HG03439 (cell line): ENCODE data around the gene PYGO2.
A peak's percentile ranks its signal among the peaks of the same experiment; 100 is the strongest.
"Not testable (repeated sequence)": the region's sequence is repeated elsewhere in the genome, so short reads cannot be mapped to it uniquely, and the experiment has no call there.

Experiments used
- ATAC-seq: cut with Tn5 transposase; IDR thresholded peaks from one replicate; pipeline ENCODE4 v1.9.1; 2021; ENCODE audit warnings: mild to moderate bottlenecking, moderate library complexity; ENCODE audit not compliant: unreplicated experiment

Gene PYGO2

GRCh38 chr1:154982897-154983648 lies 21.5 kb upstream of the PYGO2 start, which contains the start of gene FLAD1:
Gene FLAD1, plus strand, starts transcription at chr1:154983344. Its CDS starts 351 bp downstream, at chr1:154983695.
- peak; percentile 96 for ATAC-seq

GRCh38 chr1:154982341-154982740 lies 20.8 kb upstream of the PYGO2 start:
- ATAC-seq, result no peak

GRCh38 chr1:154978360-154978759 lies 16.8 kb upstream of the PYGO2 start:
- no peak for ATAC-seq

- not testable (repeated sequence) for ATAC-seq
These were observed 16.2 kb upstream of the PYGO2 start for GRCh38 chr1:154977762-154978161.

- ATAC-seq, result no peak
These were observed 14.0 kb upstream of the PYGO2 start for GRCh38 chr1:154975409-154976059.

GRCh38 chr1:154974808-154975408 lies 13.3 kb upstream of the PYGO2 start:
- ATAC-seq, result peak; percentile 53

- peak; percentile 77 for ATAC-seq
These were observed 12.7 kb upstream of the PYGO2 start, which contains the start of gene CKS1B for GRCh38 chr1:154974102-154974807. Gene CKS1B, plus strand, starts transcription at chr1:154974681. Its CDS starts 65 bp downstream, at chr1:154974746.

GRCh38 chr1:154973344-154974101 lies 11.9 kb upstream of the PYGO2 start:
- peak; percentile 27 for ATAC-seq

- ATAC-seq, result no peak
These were observed 11.1 kb upstream of the PYGO2 start for GRCh38 chr1:154972517-154973343.

- ATAC-seq, result no peak
These were observed 10.6 kb upstream of the PYGO2 start for GRCh38 chr1:154972213-154972516.

GRCh38 chr1:154971341-154971998 lies 9.9 kb upstream of the PYGO2 start:
- no peak for ATAC-seq

GRCh38 chr1:154970631-154971340 lies 9.2 kb upstream of the PYGO2 start, which contains the start of gene SHC1:
Gene SHC1, minus strand, starts transcription at chr1:154970747. Its CDS starts 221 bp downstream, at chr1:154970526.
- no peak for ATAC-seq

GRCh38 chr1:154969860-154970452 lies 8.4 kb upstream of the PYGO2 start:
- ATAC-seq, result no peak

- ATAC-seq, result no peak
These were observed 7.7 kb upstream of the PYGO2 start for GRCh38 chr1:154969246-154969645.

GRCh38 chr1:154968731-154969130 lies 7.1 kb upstream of the PYGO2 start:
- ATAC-seq, result no peak

- ATAC-seq, result no peak
These were observed 5.9 kb upstream of the PYGO2 start for GRCh38 chr1:154967331-154967950.

GRCh38 chr1:154966111-154966510 lies 4.5 kb upstream of the PYGO2 start:
- ATAC-seq, result no peak

GRCh38 chr1:154964359-154964758 lies 2.8 kb upstream of the PYGO2 start:
- ATAC-seq, result no peak
